Activated CD8-positive, alpha-beta memory T cell treated with anti-CD3 and anti-CD28 coated beads, Interleukin-2, amount 50 U/mL, for 1 hour (primary cell): ENCODE data around the gene DPH5.

Source experiments
- DNase-seq: peaks from one replicate; pipeline ENCODE4 v3.0.0-alpha.2; 2020; ENCODE audit errors: extremely low read depth

The DPH5 gene

DNA sequence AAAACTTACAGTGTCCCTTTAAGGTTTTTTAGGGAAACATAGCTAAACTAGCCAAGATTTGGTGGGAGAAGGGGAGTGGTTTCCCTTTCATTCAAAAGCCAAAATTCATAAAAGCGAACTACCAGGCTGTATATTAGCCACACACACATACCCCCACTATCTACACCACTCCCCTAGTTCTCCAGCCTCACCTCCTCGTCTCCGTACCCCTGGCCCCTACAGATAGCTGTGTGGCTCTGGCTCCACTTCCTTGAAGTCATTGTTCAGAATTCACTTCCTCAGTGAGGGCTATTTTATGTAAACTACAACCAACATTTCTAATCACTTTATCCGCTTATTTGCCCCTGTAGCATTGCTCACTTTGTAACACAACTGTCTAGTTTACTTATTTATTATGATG lies 5.3 kb upstream of the DPH5 start:
- no peak for DNase-seq

DNA sequence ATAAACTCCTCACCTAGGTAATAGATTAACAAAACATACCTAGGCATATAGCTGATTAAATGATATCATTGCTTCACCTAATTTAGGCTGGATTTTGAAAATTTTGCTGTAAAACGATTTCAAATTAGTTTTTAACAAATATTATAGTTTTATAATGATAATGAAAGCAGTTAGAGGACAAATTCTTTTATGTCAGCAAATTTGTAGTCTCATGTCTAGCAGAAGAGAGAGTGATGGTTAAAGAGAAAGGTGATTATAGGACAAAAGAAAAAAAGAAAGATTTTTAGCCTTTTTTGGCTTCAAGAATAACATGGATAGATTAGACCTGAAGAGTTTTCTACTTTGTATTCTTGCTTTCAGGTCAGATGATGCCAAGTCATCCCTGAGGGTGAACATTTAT lies 3.6 kb upstream of the DPH5 start:
- no peak for DNase-seq

DNA sequence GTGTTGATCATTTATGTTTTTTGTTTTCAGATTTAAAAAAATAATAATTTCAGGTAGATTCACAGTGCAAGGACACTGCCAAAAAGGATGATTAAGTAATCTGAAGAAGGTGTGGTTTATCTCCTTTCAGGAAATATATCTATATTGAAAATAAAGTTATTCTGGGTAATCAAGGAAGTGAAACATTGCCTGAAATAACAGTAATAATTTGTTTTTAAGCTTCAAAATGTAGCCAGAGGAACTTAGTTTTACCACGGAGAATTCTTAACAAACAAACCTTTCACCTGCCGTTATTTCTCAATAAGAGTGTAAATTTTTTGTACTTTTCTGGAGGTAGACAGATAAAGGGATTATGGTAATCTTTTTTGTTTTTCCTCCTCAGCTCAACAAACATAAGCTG lies 2.9 kb upstream of the DPH5 start:
- DNase-seq = no peak

DNA sequence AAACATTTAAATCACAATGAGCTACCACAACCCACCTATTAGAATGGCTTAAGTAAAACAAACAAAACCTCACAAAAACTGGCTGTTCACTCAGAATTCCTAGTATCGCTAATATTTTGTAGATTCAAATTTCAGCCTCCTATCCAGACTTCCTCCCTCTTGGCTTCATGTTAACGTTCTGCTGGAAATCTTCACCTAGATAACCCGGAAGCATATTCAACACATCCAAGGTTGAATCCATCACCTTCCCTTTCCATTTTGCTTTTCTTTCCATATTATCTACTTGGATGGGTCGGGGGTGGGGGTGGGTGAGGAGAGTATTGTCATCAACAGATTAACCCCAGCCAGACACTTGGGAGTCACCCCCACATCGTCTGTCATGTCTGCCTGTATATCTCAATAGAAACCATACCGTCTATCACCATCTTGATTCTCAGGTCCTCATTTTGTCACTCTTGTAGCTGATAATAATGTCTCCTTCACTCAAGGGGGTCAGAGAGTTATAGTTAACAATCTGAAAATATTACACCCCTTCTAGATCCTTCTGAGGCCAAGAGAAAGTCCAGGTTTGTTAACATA lies 1.7 kb upstream of the DPH5 start:
- DNase-seq = no peak

DNA sequence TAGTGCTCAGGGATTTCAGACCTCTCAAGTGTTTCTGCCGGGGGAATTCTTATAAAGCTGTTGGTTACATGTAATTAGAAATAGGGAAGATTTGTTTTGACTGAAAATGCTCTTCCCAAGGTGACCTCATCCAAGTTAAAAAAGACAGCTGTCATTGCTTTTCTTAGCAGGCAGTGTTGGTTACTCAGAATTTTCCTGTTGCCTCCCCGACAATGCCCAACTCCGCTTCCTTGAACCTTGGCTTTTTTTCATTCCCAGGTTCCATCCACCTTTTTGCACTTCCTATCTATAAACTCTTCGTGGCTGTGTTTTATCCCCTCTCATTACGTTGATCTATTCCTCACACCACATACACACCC lies 825 bp upstream of the DPH5 start:
- DNase-seq = no peak

DNA sequence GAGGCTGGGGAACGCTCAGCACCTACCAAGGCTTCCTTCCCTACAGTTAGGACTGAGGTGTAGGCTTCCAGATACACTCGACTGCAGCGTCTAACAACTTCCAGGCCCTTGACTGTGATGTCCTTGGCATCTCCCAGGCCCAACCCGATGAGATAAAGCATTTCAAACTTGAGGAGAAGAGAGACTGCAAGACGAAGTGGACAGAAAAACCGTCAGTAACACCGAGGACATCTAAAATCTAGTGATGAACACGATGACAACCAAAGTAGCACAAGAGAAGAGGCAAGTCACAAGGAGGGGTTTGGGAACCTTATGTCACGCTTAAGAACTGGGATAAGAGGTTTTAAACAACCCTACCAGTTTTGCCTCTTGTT lies 314 bp downstream of the DPH5 start:
- DNase-seq = no peak

DNA sequence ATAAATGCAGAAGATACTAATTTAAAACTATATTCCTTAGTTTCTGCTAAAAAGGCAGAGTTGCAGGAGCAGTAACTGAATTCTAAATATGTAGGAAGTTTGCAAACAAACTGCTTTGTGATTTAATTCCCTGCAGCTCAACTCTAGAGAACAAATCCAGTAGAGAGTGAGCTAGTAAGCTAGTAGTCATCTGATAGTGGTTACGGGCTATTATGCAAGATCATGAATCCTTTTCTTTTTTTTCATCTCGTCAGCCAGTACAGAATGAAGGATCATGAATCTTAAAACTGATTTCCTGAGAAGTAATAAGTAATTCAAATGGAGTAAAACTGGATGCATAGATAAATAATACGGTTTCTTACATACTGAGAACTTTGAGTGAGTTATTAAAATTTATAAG lies 3.3 kb downstream of the DPH5 start:
- DNase-seq = no peak

DNA sequence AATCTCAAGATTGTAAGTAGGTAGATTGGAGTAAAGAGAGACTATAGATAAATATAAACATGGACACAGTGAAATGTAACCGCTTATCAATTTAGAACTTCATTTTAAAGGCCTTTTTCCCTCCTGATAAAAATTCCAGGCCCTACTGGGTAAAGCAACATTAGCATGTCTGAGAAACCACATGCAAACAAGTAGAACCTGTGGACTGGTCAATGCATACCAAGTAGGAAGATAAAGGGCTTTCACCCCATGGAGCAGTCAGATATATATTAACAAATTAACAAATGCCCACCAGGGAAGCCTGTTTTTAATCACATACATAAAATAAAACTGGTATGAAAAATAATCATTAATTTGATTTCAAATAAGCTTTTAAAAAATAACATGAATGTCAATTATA lies 8.1 kb downstream of the DPH5 start:
- no peak for DNase-seq

DNA sequence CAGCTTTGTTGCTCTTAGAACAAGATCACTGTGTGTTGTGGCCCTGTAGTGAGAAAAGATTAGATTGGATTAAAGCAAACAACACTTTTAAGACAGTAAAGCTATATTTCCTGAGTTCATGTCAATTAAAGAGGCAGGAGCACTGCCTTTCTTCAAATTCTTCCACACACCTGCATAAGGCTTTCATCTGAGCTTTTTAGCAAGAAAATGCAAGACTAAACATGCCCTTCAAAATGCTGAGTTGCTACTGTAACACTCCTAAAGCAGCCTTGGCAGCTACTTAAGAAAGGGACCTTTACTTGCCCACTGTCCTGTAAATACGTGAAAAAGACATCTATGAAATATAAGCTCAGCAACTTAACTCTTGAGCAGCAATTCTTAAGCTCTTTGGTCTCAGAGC lies 11.8 kb downstream of the DPH5 start:
- DNase-seq = no peak

DNA sequence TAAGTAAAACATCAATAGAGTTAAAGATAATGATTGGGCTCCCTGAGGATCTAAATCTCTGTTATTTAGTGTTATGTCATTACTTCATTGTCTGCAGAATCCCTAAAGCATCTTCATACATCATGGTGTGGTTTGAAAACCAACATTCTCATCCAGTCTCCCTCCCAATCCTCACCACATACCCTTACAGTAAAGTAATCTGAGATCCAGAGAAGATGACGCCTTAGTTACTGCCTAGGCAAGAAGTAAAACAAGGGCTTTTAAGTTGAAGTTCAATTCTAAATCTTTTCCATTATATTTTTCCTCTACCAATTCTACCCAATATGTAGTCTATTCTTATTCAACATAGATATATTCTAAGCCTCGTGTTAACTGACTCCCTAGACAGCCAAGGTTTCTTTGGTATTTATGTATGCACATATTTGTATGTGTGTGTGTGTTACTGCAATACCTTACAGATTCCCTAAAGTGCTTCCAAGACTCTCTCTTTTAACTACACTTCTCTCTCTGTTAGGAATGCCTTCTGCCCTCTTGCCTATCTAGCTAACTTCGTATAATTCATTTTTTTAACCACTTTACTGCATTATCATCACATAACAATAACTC lies 17.3 kb downstream of the DPH5 start:
- no peak for DNase-seq

DNA sequence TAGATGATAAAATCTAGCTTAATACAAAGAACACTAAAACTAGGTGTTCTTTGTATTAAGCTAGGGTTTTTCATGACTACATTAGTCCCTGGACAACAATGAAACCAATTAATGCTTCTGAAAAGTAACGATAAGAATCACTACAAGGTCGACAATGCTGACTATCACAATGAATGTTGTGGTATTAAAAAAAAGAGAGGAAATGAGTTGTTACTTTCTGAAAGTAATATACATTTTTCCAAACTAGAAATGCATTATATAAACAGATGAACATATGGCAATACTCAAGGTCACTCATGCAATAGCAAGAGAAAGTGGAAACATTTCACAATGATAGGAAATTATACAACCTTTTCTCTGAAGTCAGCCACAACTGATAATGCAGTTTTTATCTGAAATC lies 19.0 kb downstream of the DPH5 start:
- no peak for DNase-seq

DNA sequence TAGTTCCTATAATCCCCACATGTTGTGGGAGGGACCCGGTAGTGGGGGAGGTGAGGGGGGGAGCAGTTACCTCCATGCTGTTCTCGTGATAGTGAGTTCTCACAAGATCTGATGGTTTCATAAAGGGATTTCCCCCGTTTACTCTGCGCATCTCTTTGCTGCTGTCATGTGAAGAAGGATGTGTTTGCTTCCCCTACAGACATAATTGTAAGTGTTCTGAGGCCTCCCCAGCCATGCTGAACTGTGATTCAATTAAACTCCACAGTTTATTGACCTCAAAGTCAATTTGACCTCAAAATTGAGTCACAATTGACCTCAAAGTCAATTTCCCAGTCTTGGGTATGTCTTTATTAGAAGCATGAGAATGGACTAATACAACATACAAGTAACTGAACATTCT lies 19.7 kb downstream of the DPH5 start:
- no peak for DNase-seq

DNA sequence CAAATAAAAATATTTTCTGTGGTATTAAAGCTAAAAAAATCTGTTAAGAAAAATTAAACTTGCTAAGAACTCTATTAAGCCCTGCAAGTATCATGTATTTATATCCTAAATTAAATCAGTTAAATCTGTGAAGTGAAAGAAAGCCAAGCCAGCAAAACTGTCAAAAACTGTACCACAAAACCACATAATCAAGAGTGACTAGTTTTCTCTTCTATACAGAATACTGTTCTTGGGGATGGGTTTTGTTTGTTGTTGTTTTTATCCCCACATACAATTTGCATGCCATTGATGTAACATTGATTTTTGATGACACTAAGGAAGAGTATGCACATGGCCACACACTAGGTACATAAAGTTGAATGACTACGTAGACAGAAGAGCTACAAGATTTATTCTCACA lies 20.4 kb downstream of the DPH5 start:
- no peak for DNase-seq

DNA sequence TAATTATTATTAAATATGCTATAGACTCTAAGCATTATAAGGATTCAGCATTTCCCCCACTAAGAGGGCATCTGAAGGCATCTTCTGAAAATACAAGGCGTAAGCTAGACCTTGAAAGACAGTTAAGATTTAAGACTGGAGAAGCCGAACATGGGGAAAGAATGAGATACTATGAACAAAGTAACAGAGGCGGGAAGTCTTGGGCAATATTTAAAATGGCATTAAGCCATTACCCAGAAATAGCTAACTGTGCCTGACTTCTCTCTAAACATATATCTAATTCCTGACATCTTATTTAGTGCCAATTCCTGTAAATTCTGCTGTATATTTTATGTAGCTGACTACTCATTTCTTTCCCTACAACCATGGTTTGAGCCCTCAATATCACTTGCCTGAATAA lies 20.9 kb downstream of the DPH5 start:
- DNase-seq = no peak

DNA sequence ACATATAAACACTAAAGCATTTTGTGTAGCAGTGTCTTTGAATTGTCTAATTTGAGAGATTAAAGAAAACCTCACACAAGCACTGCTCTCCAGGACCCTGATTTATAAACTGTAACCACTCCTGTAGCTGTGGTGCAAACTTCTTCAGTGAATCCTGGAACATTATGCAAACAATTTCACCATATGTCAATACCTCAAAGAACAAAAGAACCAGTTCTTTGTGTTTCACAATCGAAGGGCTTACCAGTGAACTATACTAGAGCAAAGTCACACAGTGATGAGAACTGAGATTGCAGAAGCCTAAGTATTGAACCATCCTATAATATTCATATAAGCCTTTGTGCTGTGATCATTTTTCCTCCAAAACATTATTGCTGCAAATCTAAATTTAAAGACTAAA lies 21.5 kb downstream of the DPH5 start:
- DNase-seq = no peak

DNA sequence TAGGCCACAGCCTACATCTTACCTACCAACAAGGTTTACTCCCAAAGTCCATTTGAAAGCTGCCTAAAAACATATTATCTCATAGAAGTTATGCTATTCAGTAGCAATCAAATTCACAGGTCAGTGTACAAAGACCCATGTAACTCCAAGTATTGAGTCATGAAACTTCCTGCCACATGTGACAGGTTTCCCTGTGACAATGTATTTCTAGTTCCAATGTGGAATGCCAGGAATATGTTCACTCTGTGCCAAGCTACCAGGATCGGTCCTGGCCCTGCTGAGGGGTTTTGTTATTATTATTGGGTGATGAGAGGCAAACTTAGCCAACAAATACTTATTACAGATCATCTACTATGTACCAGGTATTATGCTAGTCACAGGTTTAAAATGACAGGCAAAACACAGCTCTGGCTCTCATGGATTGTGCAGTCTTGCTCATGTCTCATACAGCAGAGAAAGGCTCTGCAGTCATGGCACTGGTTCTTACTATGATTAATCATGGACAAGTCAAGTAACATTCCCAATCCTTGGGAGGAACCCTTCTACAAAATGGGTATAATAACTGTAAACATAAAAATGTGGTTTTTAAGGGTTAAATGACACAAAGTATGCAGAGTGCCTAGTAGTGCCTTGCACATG lies 22.5 kb downstream of the DPH5 start:
- DNase-seq = no peak

DNA sequence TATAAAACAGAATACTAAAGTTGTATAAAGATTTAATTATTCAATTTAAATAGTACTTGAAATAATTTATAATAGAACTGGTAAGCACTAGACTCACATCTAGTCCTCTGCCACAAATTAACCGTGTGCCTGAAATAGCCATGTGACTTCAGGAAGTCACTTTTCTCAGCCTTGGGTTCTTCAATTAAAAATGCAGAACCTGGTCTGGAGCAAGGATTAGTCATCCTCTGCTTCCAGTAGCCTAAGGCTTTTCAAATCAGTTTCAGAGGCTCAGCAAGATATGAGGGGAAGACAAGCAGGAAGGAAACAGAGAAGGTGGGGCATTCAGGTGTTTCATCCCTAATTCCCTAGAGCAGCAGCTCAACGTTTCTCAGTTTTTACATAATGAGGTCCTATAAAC lies 23.0 kb downstream of the DPH5 start:
- no peak for DNase-seq

DNA sequence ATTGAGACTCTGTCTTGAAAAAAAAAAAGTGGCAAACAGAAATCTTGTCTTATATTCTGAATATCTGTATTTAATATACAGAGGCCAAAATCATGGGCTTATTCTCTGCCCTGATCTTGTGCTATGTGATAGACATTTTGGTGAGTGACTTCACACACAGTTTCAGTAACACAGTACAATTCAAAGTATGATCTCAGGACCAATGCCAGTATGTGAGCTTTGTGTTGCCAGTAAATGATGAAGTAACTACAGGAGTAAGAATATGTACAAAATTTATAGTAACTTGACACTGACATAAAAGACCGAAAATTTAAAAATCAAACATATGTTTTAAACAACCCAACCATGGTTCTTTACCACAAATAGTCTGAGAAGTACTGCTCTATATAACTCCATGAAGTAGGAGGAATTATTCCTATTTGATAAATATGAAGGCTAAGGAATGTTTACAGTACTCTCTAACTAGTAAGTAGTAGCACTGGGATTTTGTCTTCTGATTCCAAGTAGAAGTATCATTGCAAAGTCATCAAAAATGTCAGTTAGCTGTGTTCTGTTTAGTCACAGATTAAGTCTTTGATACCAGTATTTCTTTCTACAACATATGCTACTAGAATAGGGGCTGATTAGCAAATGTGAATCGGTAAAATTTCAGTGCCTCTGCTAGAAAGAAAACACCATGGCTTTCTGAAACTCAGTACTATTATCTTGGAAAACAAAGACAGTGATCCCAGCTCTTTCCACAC lies 25.3 kb downstream of the DPH5 start:
- DNase-seq = no peak

DNA sequence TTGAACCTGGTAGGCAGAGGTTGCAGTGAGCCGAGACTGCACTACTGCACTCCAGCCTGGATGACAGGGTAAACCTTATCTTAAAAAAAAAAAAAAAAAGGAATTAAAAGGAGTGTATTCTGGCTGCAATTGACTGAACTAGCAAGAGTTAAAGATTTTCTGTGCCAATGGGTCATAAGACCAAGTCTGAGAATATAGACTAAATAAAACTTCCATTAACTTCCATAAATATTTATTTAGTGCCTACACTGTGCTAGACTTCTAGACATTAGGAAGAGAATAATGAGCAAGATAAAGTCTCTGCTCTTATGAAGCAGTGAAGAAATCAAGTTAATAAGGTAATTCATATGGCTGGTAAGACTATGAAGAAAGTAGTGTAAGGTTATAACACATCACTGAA lies 27.2 kb downstream of the DPH5 start:
- no peak for DNase-seq

DNA sequence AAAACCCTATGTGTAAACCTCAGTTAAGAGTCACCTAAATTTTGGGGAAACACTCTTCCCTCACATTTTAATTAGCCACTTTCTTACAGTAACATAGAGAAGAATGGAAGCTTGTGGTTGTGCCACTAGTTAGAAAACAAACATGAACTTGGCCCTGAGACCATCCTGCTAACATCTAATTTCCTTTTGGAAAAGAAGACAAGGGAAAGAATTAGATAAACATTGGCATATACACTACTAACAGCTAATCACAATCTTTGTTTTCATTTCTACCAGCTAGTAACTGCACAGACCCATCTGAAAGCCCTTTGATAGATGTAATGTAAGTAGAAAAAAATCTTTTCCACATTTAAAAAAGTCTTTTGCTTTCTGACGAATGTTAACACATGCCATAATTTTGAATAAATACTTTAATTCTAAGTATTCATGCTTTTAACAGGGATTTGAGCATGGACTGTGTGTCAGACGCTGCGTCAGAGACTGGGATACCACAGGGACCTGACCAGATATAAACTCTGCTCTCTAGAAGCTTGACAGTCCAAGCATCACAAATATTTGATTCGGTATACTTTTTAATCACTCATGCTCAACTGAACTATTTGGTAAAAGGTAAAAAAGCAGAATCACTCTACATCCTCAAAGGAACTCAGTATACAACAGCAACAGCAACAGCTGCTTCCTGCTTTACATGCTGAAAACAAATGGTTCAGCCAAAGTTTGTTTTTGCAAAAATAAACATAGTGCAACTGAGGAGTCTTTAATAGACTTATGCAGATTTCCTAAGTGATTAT lies 30.2 kb downstream of the DPH5 start:
- no peak for DNase-seq

DNA sequence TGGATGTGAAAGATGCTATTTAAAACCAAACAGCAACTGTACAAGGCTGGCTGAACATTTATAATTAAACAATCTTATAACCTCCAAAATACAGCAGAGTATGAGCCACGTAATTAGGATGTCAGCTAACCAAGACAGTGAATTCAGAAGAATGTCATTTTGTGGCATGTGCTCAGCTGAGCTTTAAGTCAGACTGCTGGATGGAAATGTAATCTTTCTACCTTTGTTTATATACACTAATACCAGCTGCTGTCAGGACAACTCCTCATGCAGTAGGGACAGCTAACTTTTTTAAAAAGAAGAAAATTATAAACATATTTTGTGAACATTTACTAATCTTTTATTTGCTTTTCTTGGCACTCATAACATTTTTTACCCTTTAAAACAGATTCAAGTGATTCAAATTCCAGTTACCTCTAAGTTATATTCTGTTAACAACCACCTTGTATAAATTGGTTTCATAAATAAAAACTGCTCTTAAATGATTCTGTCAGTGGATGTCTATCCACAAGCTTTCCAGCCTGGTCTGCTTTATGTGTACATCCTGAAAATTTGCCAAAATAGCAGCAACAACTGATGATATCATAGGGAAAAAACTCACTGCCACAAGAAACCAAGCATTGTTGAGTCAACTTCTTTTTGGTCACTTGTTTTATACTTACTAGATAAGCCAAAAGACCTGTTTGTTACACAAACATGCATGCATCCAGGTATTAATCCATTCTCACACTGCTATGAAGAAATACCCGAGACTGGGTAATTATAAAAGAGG lies 36.1 kb downstream of the DPH5 start:
- no peak for DNase-seq

DNA sequence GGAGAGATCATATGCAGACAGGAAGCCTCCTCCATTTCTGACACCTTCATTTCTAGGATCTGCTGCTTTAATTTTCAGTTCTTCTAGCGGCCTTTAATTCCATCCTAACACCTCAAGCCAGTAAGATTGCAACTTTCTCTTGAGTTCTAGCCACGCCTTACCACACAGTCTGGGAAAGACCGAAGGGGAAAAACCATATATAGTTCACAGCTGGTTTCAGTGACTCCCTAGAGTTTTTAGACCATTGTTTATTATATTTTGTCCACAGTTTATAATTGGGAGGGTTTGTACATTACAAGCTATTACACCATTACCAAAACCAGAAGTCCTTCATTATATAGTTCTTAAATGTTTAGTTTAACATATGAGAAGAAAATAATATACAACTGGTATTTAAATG lies 37.5 kb downstream of the DPH5 start:
- no peak for DNase-seq
